Activated CD4-positive, CD25-positive, alpha-beta regulatory T cell treated with anti-CD3 and anti-CD28 coated beads, Interleukin-2, amount 50 U/mL, for 72 hours (primary cell): ENCODE data around the gene MRO.
"Not testable (repeated sequence)": the region's sequence is repeated elsewhere in the genome, so short reads cannot be mapped to it uniquely, and the experiment has no call there.

Source experiments
- DNase-seq: peaks from one replicate; pipeline ENCODE4 v3.0.0; 2021

MRO gene

DNA sequence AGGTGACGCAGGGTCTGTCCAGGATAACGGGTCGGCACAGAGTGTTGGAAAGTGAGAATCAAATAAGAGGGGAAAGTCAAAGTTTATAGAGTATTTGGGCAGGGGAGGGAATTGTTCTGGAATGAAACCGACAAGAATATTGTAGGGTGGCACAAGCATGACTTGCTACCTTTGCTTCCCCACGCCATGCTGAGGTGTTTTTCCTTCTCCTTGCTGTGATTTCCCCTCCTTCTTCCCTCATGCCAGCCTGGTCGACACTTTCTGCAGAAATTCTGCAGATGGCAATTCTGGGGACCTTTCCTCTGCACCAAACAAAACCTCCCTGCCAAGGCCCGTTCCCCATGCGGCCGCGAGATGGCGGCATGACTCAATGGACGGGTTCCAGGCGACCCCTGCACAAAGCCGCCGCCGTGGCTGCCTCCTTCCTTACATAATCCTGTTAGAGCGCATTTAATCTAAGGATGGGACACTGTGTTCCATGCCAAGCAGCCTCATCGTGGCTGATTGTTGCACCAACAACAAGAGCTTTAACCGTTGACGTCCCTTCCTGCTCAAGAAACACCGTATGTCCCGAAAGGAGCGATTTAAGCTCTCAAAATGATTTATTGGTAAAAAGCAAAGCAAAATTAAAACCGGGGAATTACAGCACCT is at the start of gene MRO:
TSS of gene MRO (minus strand) at position 289 of the 651 bp plus-strand sequence. CDS start 10,616 bp downstream, outside the sequence.
- DNase-seq, result peak; percentile 77

DNA sequence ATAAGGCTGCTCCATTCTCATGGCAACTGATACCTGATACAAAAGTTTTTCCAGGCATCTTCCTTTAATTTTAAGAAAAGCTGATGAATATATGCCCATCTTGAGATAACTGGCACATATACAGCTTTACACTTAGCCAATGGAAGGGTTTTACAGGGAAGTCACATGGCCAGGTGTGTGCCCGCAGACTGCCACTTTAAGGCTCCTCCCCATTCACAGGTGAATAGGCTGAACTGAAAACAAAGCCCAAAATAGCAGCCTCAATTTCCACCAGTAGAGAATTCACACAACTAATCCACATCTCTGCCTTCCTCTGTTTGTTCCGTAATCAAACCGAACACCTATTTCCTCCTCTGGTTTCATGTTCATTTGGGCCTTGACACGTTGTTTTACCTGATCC is 49.3 kb upstream of the MRO start:
- no peak for DNase-seq

DNA sequence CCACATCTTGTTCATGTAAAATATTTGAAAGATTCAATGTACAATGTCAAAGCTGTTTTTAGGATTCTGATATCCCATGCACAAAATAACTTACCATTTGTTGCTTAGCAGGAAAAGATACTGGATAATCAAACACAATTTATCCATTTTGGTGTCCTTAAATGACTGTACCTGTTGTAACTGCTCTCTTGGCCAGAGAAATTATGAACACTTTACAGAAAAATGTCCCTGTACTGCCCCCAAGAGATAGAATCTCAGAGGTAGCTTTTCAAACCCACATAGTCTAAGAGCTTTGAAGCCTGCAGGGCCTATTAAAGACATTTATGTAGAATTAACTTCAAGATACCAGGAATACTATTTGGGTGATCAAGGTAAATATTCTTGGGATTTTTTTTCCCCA is 46.9 kb upstream of the MRO start:
- no peak for DNase-seq

DNA sequence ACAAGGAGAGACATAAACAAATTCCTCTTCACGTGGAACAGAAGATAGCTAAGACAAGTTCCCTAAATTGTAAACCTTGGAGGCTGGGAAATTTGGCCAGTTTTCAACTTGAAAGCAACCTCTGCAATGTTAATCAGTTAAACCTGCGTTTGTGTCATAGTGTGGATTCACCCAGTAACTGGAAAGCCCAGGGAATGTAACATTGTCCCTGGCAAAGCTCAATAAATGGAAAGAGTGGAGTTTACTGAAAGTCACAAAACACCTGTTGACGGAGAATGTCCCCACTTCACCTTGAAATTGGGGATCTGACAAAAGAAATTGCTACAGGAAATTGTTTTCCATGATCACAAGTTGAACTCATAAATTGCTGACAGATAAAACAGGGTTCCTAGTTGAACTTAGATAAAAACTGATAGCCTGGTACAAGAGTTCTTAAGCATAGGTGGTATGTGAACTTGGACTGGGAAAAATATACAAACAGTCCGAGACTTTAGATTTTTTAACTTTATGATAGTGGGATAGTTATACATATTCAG is 44.1 kb upstream of the MRO start:
- DNase-seq, result no peak

DNA sequence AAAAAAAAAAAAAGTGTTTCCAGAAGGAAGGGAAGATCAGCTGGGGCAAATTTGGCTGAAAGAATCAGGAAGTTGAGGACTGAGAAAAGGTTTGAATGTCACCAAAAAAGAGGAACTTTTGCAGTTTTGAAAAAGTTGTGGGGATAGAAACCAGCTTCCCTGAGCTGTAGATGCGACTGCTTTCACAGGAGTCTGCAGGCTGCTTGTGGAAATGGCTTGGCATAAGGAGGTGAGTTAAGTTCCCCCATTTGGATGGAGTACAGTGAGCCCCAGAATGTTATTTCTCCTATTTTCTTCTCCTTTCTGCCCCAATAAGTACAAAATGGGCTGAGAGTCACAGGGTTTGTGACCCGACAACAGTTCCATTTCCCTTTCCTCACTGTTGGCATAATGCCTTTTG is 42.6 kb upstream of the MRO start:
- no peak for DNase-seq

DNA sequence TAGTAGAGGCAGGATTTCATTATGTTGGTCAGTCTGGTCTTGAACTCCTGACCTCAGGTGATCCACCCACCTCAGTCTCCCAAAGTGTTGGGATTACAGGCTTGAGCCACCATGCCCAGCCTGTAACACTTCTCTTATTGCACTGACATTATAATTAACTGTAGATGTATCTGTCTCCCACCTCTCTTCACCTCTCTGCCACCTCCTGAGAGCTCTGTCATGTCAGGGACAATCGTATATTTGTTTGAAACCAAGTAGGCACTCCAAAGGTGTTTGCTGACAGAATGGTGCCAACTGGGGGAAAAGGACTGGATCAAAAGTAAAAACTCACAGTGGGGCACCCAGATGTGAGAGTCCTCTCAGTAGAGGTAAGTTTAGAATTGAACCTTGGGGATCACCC is 41.8 kb upstream of the MRO start:
- no peak for DNase-seq

DNA sequence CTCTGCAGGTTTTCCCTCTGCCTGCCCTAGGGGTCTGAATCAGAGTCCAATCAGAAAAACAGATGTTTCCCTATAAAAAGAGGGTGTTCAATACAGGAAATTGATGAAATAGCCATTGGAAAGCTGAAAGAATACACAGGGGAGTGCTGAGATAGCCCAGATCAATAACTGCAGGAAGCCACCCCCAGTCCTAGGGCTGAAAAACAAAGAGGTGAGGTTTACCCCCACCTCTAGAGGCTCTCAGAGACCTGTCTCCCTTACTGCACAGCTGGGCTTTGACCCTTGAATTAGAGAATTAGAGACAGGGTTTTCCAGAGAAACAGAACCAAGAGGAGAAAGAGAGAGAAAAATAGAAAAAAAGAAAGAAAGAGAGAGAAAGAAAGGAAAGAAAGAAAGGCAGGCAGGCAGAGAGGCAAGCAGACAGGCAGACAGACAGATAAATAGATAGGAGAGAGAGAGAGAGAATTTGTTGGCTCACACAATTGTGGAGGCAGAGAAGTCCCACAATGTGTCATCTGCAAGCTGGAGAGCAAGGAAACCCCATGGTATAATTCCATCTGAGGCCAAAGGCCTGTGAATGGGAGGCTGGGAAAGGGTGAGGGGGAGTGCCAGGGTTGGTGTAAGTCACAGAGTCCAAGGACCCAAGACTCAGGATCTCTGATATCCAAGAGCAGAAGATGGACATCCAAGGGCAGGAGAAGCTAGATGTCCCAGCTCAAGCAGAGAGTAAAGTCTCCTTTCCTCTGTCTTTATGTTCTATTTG is 40.2 kb upstream of the MRO start:
- DNase-seq, result no peak

DNA sequence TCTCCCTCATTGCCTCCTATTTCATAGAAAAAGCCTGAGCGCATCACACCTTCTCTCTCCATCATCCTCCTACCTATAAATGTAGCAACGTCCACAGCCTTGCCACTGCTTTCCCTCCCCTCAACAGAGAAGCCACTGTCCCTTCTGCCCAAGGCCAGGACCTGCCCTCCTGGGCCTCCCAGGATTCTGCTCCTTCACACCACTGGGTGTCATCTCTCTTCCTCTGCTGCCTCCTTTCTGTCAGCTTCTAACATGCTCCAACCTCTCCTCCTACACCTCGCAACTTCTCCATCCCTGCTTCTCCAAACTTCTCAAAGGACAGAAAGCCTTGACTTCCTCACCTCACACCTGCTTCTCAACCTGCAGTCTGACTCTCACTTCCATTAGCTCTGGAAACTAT is 37.9 kb upstream of the MRO start:
- no peak for DNase-seq

DNA sequence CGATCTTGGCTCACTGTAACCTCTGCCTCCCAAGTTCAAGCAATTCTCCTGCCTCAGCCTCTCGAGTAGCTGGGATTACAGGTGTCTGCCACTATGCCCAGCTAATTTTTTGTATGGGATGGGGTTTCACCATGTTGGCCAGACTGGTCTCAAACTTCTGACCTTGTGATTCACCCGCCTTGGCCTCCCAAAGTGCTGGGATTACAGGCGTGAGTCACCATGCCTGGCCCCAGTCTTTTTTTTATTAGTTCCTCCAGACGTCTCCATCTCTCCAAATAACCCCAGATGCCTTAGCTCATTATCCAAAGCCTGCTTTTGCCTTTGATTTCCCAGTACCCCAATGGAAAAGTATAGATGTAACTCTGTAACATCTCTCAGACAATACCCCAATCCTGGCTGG is 37.4 kb upstream of the MRO start:
- not testable (repeated sequence) for DNase-seq

DNA sequence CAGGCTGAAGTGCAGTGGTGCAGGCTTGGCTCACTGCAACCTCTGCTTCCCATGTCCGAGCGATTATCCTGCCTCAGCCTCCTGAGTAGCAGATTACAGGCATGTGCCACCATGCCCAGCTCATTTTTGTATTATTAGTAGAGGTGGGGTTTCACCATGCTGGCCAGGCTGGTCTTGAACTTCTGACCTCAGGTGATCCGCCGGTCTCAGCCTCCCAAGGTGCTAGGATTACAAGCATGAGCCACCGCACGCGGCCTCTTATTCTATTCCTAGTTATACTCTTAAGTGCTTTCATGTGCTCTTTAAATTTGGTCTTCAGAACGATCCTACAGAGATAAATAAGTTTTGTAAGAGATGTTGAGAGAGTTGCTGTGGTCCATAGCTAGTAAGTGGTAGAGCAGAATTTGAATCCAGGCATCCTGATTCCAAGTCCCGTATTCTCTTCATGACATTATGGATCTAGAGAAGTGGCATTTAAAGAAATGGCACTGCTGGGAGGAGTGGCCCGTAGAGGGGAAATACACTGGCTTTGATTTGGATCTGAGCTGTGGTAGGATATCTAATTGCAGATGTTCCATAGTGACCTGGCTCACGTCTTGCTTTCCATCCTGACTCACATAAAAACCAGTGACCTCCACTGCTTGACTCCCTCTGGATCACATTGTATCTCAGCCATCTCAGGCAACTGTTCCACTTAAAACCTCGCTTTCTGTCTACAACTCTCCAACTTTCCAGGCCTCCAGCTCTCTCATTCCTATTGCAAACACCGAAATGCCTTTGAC is 36.4 kb upstream of the MRO start:
- DNase-seq, result no peak

DNA sequence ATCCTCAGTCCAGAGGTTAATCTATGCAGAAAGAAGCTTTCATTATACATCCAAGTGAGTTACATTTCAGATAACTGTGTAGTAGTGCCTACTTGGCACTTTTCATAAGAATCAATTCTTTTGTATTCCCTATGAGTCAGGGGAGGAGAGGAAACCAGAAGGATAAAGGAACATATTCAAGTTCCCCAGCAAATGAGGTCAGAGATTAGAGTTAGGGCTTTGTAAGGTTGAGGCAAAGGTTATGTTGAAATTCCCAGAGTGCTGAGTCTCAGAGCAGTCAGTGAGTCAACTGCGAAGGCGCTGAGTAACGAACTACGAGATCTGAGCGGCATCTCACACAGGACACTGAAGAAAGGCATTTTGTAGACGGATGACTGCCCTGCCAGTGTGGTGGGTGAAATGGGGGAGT is 34.1 kb upstream of the MRO start:
- no peak for DNase-seq

DNA sequence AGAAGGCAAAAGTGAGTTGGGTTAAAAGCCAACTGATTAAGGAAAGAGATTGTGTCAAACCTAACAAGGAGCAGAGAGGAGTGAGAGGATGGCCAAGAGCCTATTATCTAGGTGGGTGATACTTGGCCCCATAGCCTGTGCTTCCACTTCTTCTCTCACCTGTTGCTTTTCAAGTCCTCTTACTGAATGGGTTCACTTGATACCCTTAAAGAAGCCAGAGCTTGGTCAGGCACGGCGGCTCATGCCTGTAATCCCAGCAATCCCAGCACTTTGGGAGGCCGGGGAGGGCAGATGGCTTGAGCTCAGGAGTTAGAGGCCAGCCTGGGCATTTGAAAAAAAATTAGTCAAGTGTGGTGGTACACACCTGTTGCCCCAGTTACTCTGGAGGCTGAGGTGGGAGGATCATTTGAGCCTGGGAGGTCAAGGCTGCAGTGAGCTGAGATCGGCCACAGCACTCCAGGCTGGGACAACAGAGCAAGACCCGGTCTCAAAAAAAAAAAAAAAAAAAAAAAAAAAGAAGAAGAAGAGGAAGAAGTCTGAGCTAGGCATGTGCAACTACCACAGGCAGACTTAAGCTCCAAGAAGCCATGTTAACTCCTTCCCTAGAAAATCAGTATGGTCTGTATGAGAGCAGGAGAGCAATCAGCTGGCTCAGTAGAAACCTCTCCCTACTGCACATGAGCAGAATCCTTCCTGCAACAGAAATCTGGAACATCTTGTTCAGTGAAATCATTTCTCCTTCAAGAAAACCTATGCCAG is 30.7 kb upstream of the MRO start:
- no peak for DNase-seq

DNA sequence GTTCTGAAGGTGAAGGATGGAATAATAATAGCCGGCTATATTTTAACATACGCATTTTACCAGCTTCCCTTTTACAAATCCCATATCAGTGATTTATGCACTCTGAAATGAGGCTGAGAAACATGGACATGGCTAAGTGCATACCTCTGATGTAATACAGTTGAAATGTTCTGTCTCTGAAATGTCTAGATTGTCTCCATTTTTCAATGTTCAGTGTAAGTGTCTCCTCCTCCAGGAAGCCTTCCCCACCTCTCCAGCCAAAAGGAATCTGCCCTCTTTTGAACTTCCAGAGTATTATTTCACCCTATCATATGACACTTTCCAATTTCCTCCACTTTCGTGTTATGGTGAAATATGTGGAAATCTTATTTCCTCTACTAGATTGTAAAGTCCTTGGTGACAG is 29.6 kb upstream of the MRO start:
- DNase-seq, result no peak

DNA sequence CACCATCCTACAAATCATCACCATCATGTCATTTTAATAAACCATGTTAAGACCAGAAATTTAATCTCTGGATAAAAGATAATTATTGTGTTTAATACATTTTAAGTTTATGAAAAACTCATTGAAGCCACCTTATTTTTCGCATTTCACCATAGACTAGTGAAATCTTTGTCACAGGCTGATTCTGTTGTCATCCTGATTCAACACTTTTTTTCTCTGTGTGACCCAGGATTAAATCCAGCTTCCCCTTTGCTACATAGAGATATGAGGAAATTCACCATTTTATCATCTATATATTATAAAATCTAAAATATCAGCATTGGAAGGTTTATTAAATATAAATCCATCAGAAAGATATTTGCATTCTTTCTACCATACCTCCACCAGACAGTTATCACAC is 29.2 kb upstream of the MRO start:
- DNase-seq, result no peak

DNA sequence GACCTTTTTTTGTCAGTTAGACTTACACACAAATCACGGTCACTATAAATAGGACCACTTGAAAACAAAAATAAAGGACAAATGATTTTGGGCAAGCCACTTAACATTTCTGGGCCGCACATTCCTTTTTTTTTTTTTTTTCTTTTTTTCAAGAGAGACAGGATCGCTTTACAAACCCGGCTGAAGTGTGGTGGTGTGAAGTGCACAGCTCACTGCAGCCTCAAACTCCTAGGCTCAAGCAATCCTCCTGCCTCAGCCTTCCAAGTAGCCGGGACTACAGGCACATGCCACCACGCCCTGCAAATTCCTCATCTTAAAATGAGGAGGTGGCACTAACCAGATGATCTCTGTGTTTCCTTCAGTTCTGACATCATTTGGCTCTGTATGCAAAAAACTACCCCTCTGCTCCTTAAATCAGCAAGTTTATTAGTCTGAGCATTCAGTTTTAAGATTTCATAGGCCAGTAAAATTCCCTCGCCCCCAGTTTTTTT is 28.3 kb upstream of the MRO start:
- no peak for DNase-seq

DNA sequence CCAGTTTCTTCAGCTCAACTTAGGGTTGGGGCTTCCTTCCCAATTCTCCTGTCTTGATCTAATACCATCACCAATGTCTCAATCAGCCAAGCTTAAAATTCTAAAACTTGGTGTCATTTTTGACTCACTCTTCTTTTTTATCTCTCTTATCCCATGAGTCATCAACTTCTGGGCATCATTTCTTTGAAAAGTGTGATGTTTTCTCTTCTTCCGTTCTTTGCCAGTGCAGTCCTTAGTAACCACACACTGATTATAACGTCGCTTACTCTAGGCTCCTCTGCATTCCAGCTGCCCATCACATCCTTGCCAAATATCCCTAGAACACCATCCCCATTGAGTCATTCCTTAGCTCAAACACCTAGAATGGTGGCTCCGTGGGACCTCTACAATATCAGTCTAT is 27.4 kb upstream of the MRO start:
- no peak for DNase-seq

DNA sequence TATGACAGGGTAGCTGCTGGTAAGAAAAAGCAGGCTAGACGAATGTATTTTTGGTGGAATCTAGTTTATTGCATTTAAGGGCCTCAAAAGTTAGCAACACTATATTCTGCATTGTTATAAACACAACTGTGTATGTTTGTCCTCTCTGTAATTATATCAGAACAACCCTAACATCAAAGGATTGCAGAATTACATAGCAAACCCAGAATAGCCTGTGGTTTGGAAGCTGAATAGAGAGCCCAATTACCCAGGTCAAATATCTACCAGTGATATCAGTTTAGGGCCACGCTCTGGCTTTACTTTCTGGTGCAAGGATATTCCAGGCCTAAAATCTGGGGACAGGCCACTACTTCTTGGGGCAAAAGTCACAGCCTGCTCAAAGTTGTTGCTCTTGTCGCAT is 25.1 kb upstream of the MRO start:
- no peak for DNase-seq

DNA sequence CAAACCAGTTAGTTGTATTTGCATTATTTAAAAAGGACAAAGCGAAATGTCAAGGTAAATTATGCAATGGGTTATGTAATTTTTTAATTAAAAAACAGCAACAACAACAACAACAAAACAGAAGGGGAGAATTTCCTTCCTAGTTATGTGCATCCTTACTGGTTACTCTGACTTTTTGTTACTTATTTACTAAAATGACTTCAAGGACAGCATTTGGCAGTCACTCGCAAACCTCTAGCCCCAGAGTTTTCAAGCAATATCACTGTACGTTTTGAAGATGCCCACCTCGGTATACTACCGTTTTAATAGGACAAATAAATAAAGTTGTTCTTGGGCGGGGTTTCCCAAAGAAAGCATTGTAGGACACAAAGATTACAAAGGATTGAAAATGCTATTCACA is 24.7 kb upstream of the MRO start:
- no peak for DNase-seq

DNA sequence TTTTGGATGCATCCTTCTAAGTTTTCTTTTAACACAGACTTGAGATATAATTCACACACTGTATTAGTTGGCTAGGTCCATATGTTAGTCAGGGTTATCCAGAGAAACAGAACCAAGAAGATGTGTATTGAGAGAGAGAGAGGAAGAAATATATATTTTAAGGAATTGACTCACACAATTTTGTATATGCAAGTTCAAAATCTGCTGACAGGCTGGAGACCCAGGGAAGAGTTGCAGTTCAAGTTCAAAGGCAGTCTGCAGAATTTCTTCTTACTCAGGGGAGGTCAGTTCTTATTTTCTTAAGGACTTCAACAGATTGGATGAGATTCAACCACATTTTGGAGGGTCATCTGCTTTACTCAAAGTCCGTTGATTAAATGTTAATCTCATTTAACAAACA is 23.0 kb upstream of the MRO start:
- no peak for DNase-seq

DNA sequence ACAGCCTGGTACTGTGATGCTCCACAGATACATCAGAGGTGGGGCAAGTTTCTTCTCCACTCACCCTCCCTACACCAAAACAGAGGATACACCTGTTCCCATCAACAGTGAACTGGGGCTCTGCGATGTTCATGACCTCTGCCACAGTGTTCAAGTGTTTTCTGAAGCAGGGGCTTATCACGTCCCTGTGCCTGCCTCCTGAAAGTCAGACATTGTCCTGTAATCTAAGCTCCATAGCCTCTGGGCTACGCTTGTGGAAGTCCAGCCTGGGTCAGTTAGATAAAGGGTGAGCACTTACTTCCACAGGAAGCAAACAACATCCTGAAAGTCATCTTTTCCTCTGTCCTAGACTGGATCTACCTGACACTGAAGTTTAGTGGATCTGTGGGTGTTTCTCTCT is 20.2 kb upstream of the MRO start:
- DNase-seq, result no peak

DNA sequence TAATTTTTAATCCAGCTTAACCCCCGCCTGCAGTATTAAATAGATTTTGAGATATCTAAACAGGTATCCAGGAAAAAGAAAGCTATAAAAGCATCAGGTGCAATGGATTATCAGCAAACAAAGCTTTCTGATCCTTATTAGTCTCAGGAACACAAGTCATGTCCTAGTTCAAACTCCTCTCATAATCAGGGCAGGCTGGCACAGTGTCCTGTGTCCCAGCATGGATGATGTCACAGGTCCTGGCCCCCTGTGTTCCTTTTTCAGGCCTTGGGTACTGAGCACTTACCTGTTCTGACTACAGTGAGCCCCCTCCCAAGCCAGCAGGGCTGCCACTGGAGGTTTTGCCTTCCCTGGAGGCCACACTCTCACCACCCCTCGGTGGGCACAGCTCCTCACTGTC is 19.5 kb upstream of the MRO start:
- DNase-seq, result no peak

DNA sequence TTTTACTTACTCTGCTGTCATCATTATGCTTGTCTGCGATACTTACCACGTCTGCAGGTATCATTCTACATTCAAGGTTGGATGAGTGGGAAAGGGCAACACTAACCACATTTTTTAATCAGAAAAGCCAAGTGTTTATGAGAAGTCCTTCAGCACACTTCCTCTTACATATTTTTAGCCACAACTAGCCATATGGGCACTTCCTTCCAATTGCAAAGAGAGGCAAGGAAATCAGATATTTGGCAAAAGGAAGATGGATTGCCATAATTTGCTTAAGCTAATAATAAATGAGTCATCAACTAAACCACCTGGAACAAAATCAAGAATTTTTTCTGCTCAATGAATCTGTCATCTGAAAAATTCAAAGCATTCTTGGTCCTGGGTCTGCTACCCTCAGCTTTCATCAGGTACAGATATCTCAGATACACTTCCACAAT is 16.7 kb upstream of the MRO start:
- DNase-seq, result no peak

DNA sequence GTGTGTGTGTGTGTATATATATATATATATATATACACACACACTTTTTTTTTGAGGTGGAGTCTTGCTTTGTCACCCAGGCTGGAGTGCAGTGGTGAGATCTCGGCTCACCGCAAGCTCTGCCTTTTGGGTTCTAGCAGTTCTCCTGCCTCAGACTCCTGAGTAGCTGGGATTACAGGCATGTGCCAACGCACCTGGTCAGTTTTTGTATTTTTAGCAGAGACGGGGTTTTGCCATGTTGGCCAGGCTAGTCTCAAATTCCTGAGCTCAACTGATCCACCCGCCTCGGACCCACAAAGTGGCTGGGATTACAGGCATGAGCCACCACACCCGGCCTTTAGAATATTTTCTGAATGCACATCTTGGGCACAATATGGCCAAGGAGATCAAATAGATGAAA is 13.7 kb upstream of the MRO start:
- DNase-seq, result not testable (repeated sequence)
